H1 (cell line): Measurements from ENCODE around the gene NMNAT3. TPM values are rescaled to one million over a fixed set of nuclear protein-coding genes. Genes with fewer than 3 reads are reported as not detected.

Experiments
- CTCF ChIA-PET: fragments of 300-600 bp; sonication (Branson Sonifier 250); formaldehyde crosslinking; loops from one replicate; lab custom pipeline; 2021; ENCODE audit not compliant: partially characterized antibody; lab: Charles Lee
- POLR2A ChIA-PET: fragments of 300-600 bp; sonication (Branson Sonifier 250); formaldehyde crosslinking; loops from one replicate; lab custom pipeline; 2021; ENCODE audit warnings: inconsistent platforms; ENCODE audit not compliant: partially characterized antibody; lab: Charles Lee
- DNase-seq, 2 experiments: peaks; one replicate each; pipeline versions ENCODE4 v3.0.0 to v3.0.0-alpha.2; 2010 to 2022; ENCODE audit warnings: low spot score in 2 of 2, low read depth in 1 of 2, mixed read lengths in 1 of 2
- FAIRE-seq: peaks from 2 replicates; lab custom pipeline; 2011; peaks lifted over from hg19 to GRCh38; lab: Jason Lieb, UNC
- H2AFZ ChIP-seq: 2 replicates; pipeline ENCODE4 v1.8.1; 2012; ENCODE audit warnings: low read length, inconsistent platforms
- H2AK5ac ChIP-seq: 2 replicates; pipeline ENCODE4 v1.6.1; 2013; ENCODE audit warnings: low read depth, low read length
- H2BK120ac ChIP-seq: replicated peaks from 2 replicates; pipeline ENCODE3; 2013; ENCODE audit warnings: low read depth, low read length, inconsistent platforms
- H2BK12ac ChIP-seq: 2 replicates; pipeline ENCODE4 v1.6.1; 2013; ENCODE audit warnings: low read depth, low read length
- H2BK15ac ChIP-seq: 2 replicates; pipeline ENCODE4 v1.6.1; 2013; ENCODE audit warnings: low read length
- H2BK20ac ChIP-seq: 2 replicates; pipeline ENCODE4 v1.6.1; 2013; ENCODE audit warnings: low read length
- H2BK5ac ChIP-seq: 2 replicates; pipeline ENCODE4 v1.6.1; 2013; ENCODE audit warnings: low read depth, low read length
- H3K14ac ChIP-seq: 2 replicates; pipeline ENCODE4 v1.6.1; 2013; ENCODE audit warnings: inconsistent platforms; ENCODE audit not compliant: insufficient read length
- H3K18ac ChIP-seq: 2 replicates; pipeline ENCODE4 v1.6.1; 2013; ENCODE audit warnings: low read length; ENCODE audit errors: extremely low read depth
- H3K23ac ChIP-seq: 2 replicates; pipeline ENCODE4 v1.6.1; 2013; ENCODE audit warnings: inconsistent platforms; ENCODE audit not compliant: insufficient read length
- H3K23me2 ChIP-seq: 2 replicates; pipeline ENCODE4 v1.6.1; 2013; ENCODE audit warnings: low read depth, low read length
- H3K27ac ChIP-seq: 2 replicates; pipeline ENCODE4 v1.6.1; 2011; ENCODE audit warnings: low read depth, low read length, inconsistent platforms
- H3K27me3 ChIP-seq, 4 experiments: replicated peaks in 1 of 4; 1 replicate in 1 of 4; 2 replicates in 3 of 4; pipeline versions ENCODE4 v1.6.1 to v1.8.1; 2011 to 2013; ENCODE audit warnings: low read length in 3 of 4, mild to moderate bottlenecking in 3 of 4, inconsistent platforms in 2 of 4, mixed read lengths in 2 of 4, moderate library complexity in 1 of 4; ENCODE audit not compliant: control insufficient read depth in 3 of 4, insufficient read depth in 3 of 4; ENCODE audit errors: extremely low read depth in 1 of 4
- H3K36me3 ChIP-seq, 4 experiments: 2 replicates each; pipeline versions ENCODE4 v1.6.1 to v1.8.1; 2011 to 2013; ENCODE audit warnings: mild to moderate bottlenecking in 4 of 4, low read length in 3 of 4, moderate library complexity in 2 of 4, control low read depth in 1 of 4, inconsistent platforms in 1 of 4; ENCODE audit not compliant: insufficient read depth in 4 of 4, control insufficient read depth in 2 of 4
- H3K4ac ChIP-seq: replicated peaks from 2 replicates; pipeline ENCODE3; 2013; ENCODE audit warnings: low read length, low read depth, mixed read lengths, inconsistent platforms; ENCODE audit not compliant: insufficient read length
- H3K4me1 ChIP-seq, 4 experiments: replicated peaks in 1 of 4; 1 replicate in 1 of 4; 2 replicates in 3 of 4; pipeline versions ENCODE4 v1.6.1 to v1.8.1; 2011 to 2013; ENCODE audit warnings: low read length in 3 of 4, inconsistent platforms in 2 of 4, mixed read lengths in 1 of 4; ENCODE audit not compliant: insufficient read depth in 4 of 4, control insufficient read depth in 3 of 4
- H3K4me2 ChIP-seq, 2 experiments: 2 replicates each; pipeline versions ENCODE4 v1.6.1 to v1.8.1; 2011 to 2013; ENCODE audit warnings: low read depth in 2 of 2, low read length in 2 of 2, control low read depth in 1 of 2, inconsistent platforms in 1 of 2, mild to moderate bottlenecking in 1 of 2; ENCODE audit not compliant: insufficient read depth in 1 of 2
- H3K4me3 ChIP-seq, 4 experiments: fragments of 200-600, 300-600 bp in 1 of 4; sonication (generic), shearing (Covaris generic), sonication (Bioruptor Twin) in 1 of 4; 2 replicates each; pipeline versions ENCODE4 v1.5.1 to v1.8.1; 2011 to 2016; ENCODE audit warnings: low read length in 4 of 4, low read depth in 3 of 4, control low read depth in 2 of 4, inconsistent platforms in 2 of 4, mild to moderate bottlenecking in 2 of 4, mixed read lengths in 1 of 4, moderate library complexity in 1 of 4; ENCODE audit not compliant: insufficient read depth in 2 of 4; ENCODE audit errors: extremely low read depth in 1 of 4
- H3K56ac ChIP-seq: replicated peaks from 2 replicates; pipeline ENCODE3; 2013; ENCODE audit warnings: low read depth, mild to moderate bottlenecking, mixed read lengths, low read length, inconsistent platforms; ENCODE audit not compliant: insufficient read length
- H3K79me1 ChIP-seq: 2 replicates; pipeline ENCODE4 v1.6.1; 2013; ENCODE audit warnings: low read depth, low read length, control low read depth
- H3K79me2 ChIP-seq, 2 experiments: 2 replicates each; pipeline versions ENCODE4 v1.6.1 to v1.8.1; 2012 to 2013; ENCODE audit warnings: low read length in 2 of 2, mild to moderate bottlenecking in 2 of 2, inconsistent platforms in 1 of 2; ENCODE audit not compliant: insufficient read depth in 2 of 2, control insufficient read depth in 1 of 2
- H3K9ac ChIP-seq, 4 experiments: replicated peaks in 1 of 4; 1 replicate in 1 of 4; 2 replicates in 3 of 4; pipeline versions ENCODE4 v1.6.1 to v1.8.1; 2011 to 2013; ENCODE audit warnings: low read depth in 3 of 4, low read length in 3 of 4, control low read depth in 2 of 4, mild to moderate bottlenecking in 2 of 4, moderate library complexity in 2 of 4, inconsistent platforms in 1 of 4; ENCODE audit errors: extremely low read depth in 1 of 4
- H3K9me3 ChIP-seq, 2 experiments: 2 replicates each; pipeline versions ENCODE4 v1.6.1 to v1.8.1; 2012 to 2013; ENCODE audit warnings: mild to moderate bottlenecking in 2 of 2, moderate library complexity in 2 of 2, control low read depth in 1 of 2, inconsistent platforms in 1 of 2, low read depth in 1 of 2, low read length in 1 of 2, mixed read lengths in 1 of 2; ENCODE audit not compliant: insufficient read depth in 2 of 2
- H4K20me1 ChIP-seq, 2 experiments: replicated peaks in 1 of 2; 2 replicates each; pipeline versions ENCODE3 to v1.8.1; 2011 to 2013; ENCODE audit warnings: inconsistent platforms in 2 of 2, low read length in 2 of 2, mild to moderate bottlenecking in 1 of 2; ENCODE audit not compliant: insufficient read depth in 2 of 2, control insufficient read depth in 1 of 2
- H4K5ac ChIP-seq: 2 replicates; pipeline ENCODE4 v1.6.1; 2013; ENCODE audit warnings: low read length, low read depth, mixed read lengths, inconsistent platforms; ENCODE audit not compliant: insufficient read length
- H4K8ac ChIP-seq: 2 replicates; pipeline ENCODE4 v1.8.0; 2013; ENCODE audit warnings: mild to moderate bottlenecking, moderate library complexity, low read length, inconsistent platforms; ENCODE audit not compliant: insufficient read depth; ENCODE audit errors: extremely low read depth
- H4K91ac ChIP-seq: replicated peaks from 2 replicates; pipeline ENCODE3; 2013; ENCODE audit warnings: low read length, mixed read lengths, inconsistent platforms; ENCODE audit not compliant: insufficient read length
- GABPA ChIP-seq: IDR thresholded peaks from 2 replicates; pipeline ENCODE4 v1.6.1; 2011; ENCODE audit warnings: mild to moderate bottlenecking, low read length, moderate library complexity, borderline replicate concordance; ENCODE audit not compliant: insufficient read depth
- GTF2F1 ChIP-seq: IDR thresholded peaks from 2 replicates; pipeline ENCODE4 v1.6.1; 2012; ENCODE audit warnings: low read depth, low read length, improper control_type of control experiment, borderline replicate concordance
- JUND ChIP-seq: IDR thresholded peaks from 2 replicates; pipeline ENCODE4 v1.6.1; 2011; ENCODE audit warnings: mild to moderate bottlenecking, improper control_type of control experiment, low read length
- POU5F1 ChIP-seq: IDR thresholded peaks from 2 replicates; pipeline ENCODE4 v1.6.1; 2011; ENCODE audit warnings: low read depth, mild to moderate bottlenecking, low read length, moderate library complexity
- RBBP5 ChIP-seq: IDR thresholded peaks from 2 replicates; pipeline ENCODE4 v1.7.1; 2012; ENCODE audit warnings: low read depth, mild to moderate bottlenecking, inconsistent platforms, low read length, moderate library complexity, borderline replicate concordance
- RNF2 ChIP-seq: fragments of 200-900, 300-1000 bp; sonication (generic); IDR thresholded peaks from 2 replicates; pipeline ENCODE4 v1.7.1; 2016; ENCODE audit warnings: borderline replicate concordance, low read depth, mild to moderate bottlenecking, antibody characterized with exemption, low read length; ENCODE audit not compliant: poor library complexity, severe bottlenecking; ENCODE audit errors: missing control alignments
- RXRA ChIP-seq: IDR thresholded peaks from 2 replicates; pipeline ENCODE4 v1.6.1; 2011; ENCODE audit warnings: low read depth, mild to moderate bottlenecking, low read length, moderate library complexity; ENCODE audit not compliant: insufficient read depth
- SIN3A ChIP-seq, 2 experiments: IDR thresholded peaks in 1 of 2; conservative IDR thresholded peaks in 1 of 2; 2 replicates each; pipeline ENCODE4 v1.6.1; 2011 to 2012; ENCODE audit warnings: low read length in 2 of 2, improper control_type of control experiment in 1 of 2, low read depth in 1 of 2, mild to moderate bottlenecking in 1 of 2
- SIX5 ChIP-seq: IDR thresholded peaks from 2 replicates; pipeline ENCODE4 v1.6.1; 2011; ENCODE audit warnings: mild to moderate bottlenecking, low read depth, low read length
- USF2 ChIP-seq: IDR thresholded peaks from 2 replicates; pipeline ENCODE4 v1.6.1; 2011; ENCODE audit warnings: low read length, improper control_type of control experiment
- ZNF274 ChIP-seq: IDR thresholded peaks from 2 replicates; pipeline ENCODE4 v1.7.0; 2012; ENCODE audit warnings: low read length, borderline replicate concordance; ENCODE audit errors: extremely low read depth
- WGBS, 2 experiments: shearing (Covaris generic) in 1 of 2; methylation state at CpG; one replicate each; pipeline versions ENCODE4 v1.1.6 to v1.1.7; 2013 to 2015; ENCODE audit warnings: low lambda C conversion rate in 2 of 2, mixed read lengths in 2 of 2, inconsistent platforms in 1 of 2, low coverage in 1 of 2, missing lambda C conversion rate in 1 of 2; ENCODE audit not compliant: insufficient replicate concordance in 2 of 2, insufficient coverage in 1 of 2, insufficient read length in 1 of 2; ENCODE audit errors: extremely low coverage in 1 of 2, missing lambda C conversion rate in 1 of 2; 5-methylcytosine and 5-hydroxymethylcytosine counted together
- polyA plus RNA-seq, 7 experiments: library from polyadenylated mRNA; depleted of rRNA in 3 of 7; stranded (reverse) in 5 of 7; unstranded in 2 of 7; fragments of >200 nt in 5 of 7; fragments of 200-250 nt in 2 of 7; gene quantifications; 1 replicate in 5 of 7; 2 replicates in 1 of 7; 4 replicates in 1 of 7; pipeline versions ENCODE4 v1.2.1 to v1.2.3, GENCODE V29; 2011 to 2013; ENCODE audit warnings: missing spikeins in 2 of 7, mixed read lengths in 2 of 7
- total RNA-seq: library from RNA; stranded (reverse); fragmentation: NEBNext Ultra II Directional; extraction: Animal tissue kit (Norgen Biotek cat#: 25700); gene quantifications from 2 replicates; pipeline ENCODE4 v1.2.1, GENCODE V29; 2021

NMNAT3 gene
- total and polyA plus RNA-seq, 2 of the 8 experiments (the other 6 are each of a cell fraction or from before 2014, with no cell fraction given): 4.2 to 4.3 TPM

GRCh38 chr3:139521144-139521543, 156.6 kb downstream of the NMNAT3 start:
- no peaks in the 10 kb centered on the region for H3K36me3 ChIP-seq
- no peaks in the 10 kb centered on the region for H3K23me2 ChIP-seq
- no peak overlapping the region for H4K8ac ChIP-seq
- no peak overlapping the region for H3K4me3 ChIP-seq
- ChIA-PET CTCF (interaction anchor here (0.8 to 8.5 kb wide), 25 partner anchors 11 to 167 kb away, joined by 3 to 95 read pairs (median 5); partner anchors contain the start of gene RBP2), POLR2A (interaction anchor here (0.6 to 1.0 kb wide), 2 partner anchors 10 to 110 kb away, joined by 3 read pairs; no protein-coding TSS in a partner anchor)
- H4K5ac ChIP-seq: no peak overlapping the region
- H3K23ac ChIP-seq: no peak overlapping the region
- WGBS, 2 experiments: 80% methylated on average over 3 of the region's 3 CpGs; no CpG with 5 or more reads in 1 of the 2 experiments
- no peak for DNase-seq
- no peaks in the 10 kb centered on the region for H3K79me2 ChIP-seq
- no peak overlapping the region for H2BK120ac ChIP-seq
- H2AFZ ChIP-seq: no peak overlapping the region
- no peak overlapping the region for H3K14ac ChIP-seq
- no peak overlapping the region for H2BK12ac ChIP-seq
- H3K56ac ChIP-seq: no peak overlapping the region
- no peak for FAIRE-seq
- H3K4ac ChIP-seq: no peak overlapping the region
- H2BK5ac ChIP-seq: no peak overlapping the region
- no peak overlapping the region for H2BK15ac ChIP-seq
- peaks cover 0 to 9% (median 6%) of the 10 kb centered on the region in 4 experiments; a peak in 4 of 7 replicates for H3K4me1 ChIP-seq
- no peak overlapping the region for H3K18ac ChIP-seq
- no peak overlapping the region for H2AK5ac ChIP-seq
- no peak overlapping the region for H2BK20ac ChIP-seq
- no peak overlapping the region for H3K9ac ChIP-seq
- no peak overlapping the region for H3K27ac ChIP-seq
- H4K20me1 ChIP-seq: no peaks in the 10 kb centered on the region
- no peak overlapping the region for H3K4me2 ChIP-seq
- no peaks in the 10 kb centered on the region for H3K9me3 ChIP-seq
- H4K91ac ChIP-seq: no peak overlapping the region
- peaks cover 0 to 4% (median 0%) of the 10 kb centered on the region in 4 experiments; a peak in 3 of 7 replicates for H3K27me3 ChIP-seq
- TF ChIP-seq SIN3A (conservative IDR thresholded peaks at IDR 0.05 in 1 of 2, IDR thresholded peaks at IDR 0.05 in 1 of 2; ENCODE audit: low read depth in 1 of 2, low read length in 2 of 2): no peak
- no peak for TF ChIP-seq RBBP5
- TF ChIP-seq POU5F1: no peak
- no peak for TF ChIP-seq GABPA
- no peak for TF ChIP-seq USF2
- no peak for TF ChIP-seq RNF2
- no peak for TF ChIP-seq RXRA
- no peak for TF ChIP-seq ZNF274
- no peak for TF ChIP-seq GTF2F1
- no peak for TF ChIP-seq JUND
- TF ChIP-seq SIX5: no peak
- H3K79me1 ChIP-seq: no peaks in the 10 kb centered on the region
